CD14-positive monocyte (primary cell): ENCODE measurements around the gene ECHDC3. TPM values are rescaled to one million over a fixed set of nuclear protein-coding genes. Genes with fewer than 3 reads are reported as not detected.

Experiments used
- DNase-seq, 3 donors: peaks; one replicate each; pipeline ENCODE4 v3.0.0-alpha.2; 2011 to 2022
- H2AFZ ChIP-seq: 2 replicates; pipeline ENCODE4 v1.6.0; 2012; ENCODE audit warnings: mild to moderate bottlenecking, low read depth, low read length, inconsistent platforms; ENCODE audit not compliant: insufficient read depth, poor library complexity, severe bottlenecking
- H3K27ac ChIP-seq, 2 donors: 1 replicate in 1 of 2; 2 replicates in 1 of 2; pipeline ENCODE4 v1.5.1; 2012 to 2013; ENCODE audit warnings: low read length in 2 of 2, control low read depth in 1 of 2, inconsistent platforms in 1 of 2, low read depth in 1 of 2, mild to moderate bottlenecking in 1 of 2
- H3K27me3 ChIP-seq, 2 donors: one replicate each; pipeline versions ENCODE4 v1.6.0 to v1.6.1; 2011 to 2013; ENCODE audit warnings: low read length in 2 of 2; ENCODE audit not compliant: control insufficient read depth in 2 of 2, insufficient read depth in 2 of 2
- H3K36me3 ChIP-seq, 2 donors: replicated peaks in 1 of 2; 1 replicate in 1 of 2; 2 replicates in 1 of 2; pipeline versions ENCODE4 v1.5.1 to v1.6.1; 2012 to 2013; ENCODE audit warnings: low read length in 2 of 2, control low read depth in 1 of 2, inconsistent platforms in 1 of 2, mild to moderate bottlenecking in 1 of 2; ENCODE audit not compliant: insufficient read depth in 2 of 2, control insufficient read depth in 1 of 2
- H3K4me1 ChIP-seq, 2 donors: 1 replicate in 1 of 2; 2 replicates in 1 of 2; pipeline versions ENCODE4 v1.5.1 to v1.6.1; 2012 to 2013; ENCODE audit warnings: low read length in 2 of 2, control low read depth in 1 of 2, inconsistent platforms in 1 of 2, mild to moderate bottlenecking in 1 of 2, moderate library complexity in 1 of 2; ENCODE audit not compliant: insufficient read depth in 2 of 2, control insufficient read depth in 1 of 2
- H3K4me2 ChIP-seq: replicated peaks from 2 replicates; pipeline ENCODE3; 2012; ENCODE audit warnings: low read length, moderate library complexity, mild to moderate bottlenecking; ENCODE audit not compliant: poor library complexity, severe bottlenecking; ENCODE audit errors: extremely low read depth
- H3K4me3 ChIP-seq, 3 experiments: fragments of 200-600 bp in 1 of 3; sonication (generic) in 1 of 3; replicated peaks in 1 of 3; 1 replicate in 2 of 3; 2 replicates in 1 of 3; pipeline ENCODE4 v1.5.1; 2011 to 2013; ENCODE audit warnings: low read length in 3 of 3, mild to moderate bottlenecking in 3 of 3, control low read depth in 2 of 3, low read depth in 2 of 3, inconsistent platforms in 1 of 3, moderate library complexity in 1 of 3
- H3K79me2 ChIP-seq: 2 replicates; pipeline ENCODE4 v1.6.0; 2012; ENCODE audit warnings: mild to moderate bottlenecking, control low read depth, inconsistent platforms, low read length, moderate library complexity; ENCODE audit not compliant: insufficient read depth
- H3K9ac ChIP-seq: 2 replicates; pipeline ENCODE4 v1.6.0; 2017; ENCODE audit warnings: low read length, mild to moderate bottlenecking; ENCODE audit not compliant: insufficient read depth, poor library complexity, severe bottlenecking
- H3K9me3 ChIP-seq, 2 donors: replicated peaks in 1 of 2; 1 replicate in 1 of 2; 2 replicates in 1 of 2; pipeline versions ENCODE4 v1.5.1 to v1.6.1; 2012 to 2013; ENCODE audit warnings: low read length in 2 of 2, control low read depth in 1 of 2; ENCODE audit not compliant: control insufficient read depth in 1 of 2, insufficient read depth in 1 of 2
- H4K20me1 ChIP-seq: 2 replicates; pipeline ENCODE4 v1.6.0; 2012; ENCODE audit warnings: mild to moderate bottlenecking, low read length, control low read depth, moderate library complexity; ENCODE audit not compliant: insufficient read depth
- H3K27ac Mint-ChIP-seq, 7 donors: one replicate each; pipeline ENCODE4 v1.8.0; 2020; ENCODE audit warnings: mild to moderate bottlenecking in 7 of 7, mixed read lengths in 7 of 7, moderate library complexity in 6 of 7, inconsistent platforms in 2 of 7
- H3K27me3 Mint-ChIP-seq, 3 donors: one replicate each; pipeline ENCODE4 v1.8.0; 2021 to 2022; ENCODE audit warnings: low read depth in 3 of 3, mild to moderate bottlenecking in 3 of 3, mixed read lengths in 3 of 3, moderate library complexity in 3 of 3, inconsistent platforms in 1 of 3
- H3K36me3 Mint-ChIP-seq, 2 donors: one replicate each; pipeline ENCODE4 v1.8.0; 2020; ENCODE audit warnings: mixed read lengths in 2 of 2, inconsistent platforms in 1 of 2, mild to moderate bottlenecking in 1 of 2
- H3K4me1 Mint-ChIP-seq: one replicate; pipeline ENCODE4 v1.8.0; 2020; ENCODE audit warnings: mild to moderate bottlenecking, mixed read lengths
- H3K4me3 Mint-ChIP-seq, 2 donors: one replicate each; pipeline ENCODE4 v1.8.0; 2020; ENCODE audit warnings: mild to moderate bottlenecking in 2 of 2, mixed read lengths in 2 of 2, moderate library complexity in 1 of 2
- H3K9me3 Mint-ChIP-seq, 7 donors: one replicate each; pipeline ENCODE4 v1.8.0; 2020 to 2022; ENCODE audit warnings: mixed read lengths in 7 of 7, mild to moderate bottlenecking in 6 of 7, moderate library complexity in 6 of 7, inconsistent platforms in 2 of 7
- WGBS: methylation state at CpG from one replicate; pipeline ENCODE4 v1.1.5; 2013; ENCODE audit warnings: missing lambda C conversion rate; ENCODE audit not compliant: insufficient coverage; 5-methylcytosine and 5-hydroxymethylcytosine counted together
- intact Hi-C, 2 donors: fragments of 100-400 bp; cut with micrococcal nuclease; formaldehyde crosslinking; loops; one replicate each; pipeline versions ENCODE4 v1.15.0 to v1.15.1; 2023
- polyA plus RNA-seq, 3 donors: library from polyadenylated mRNA; depleted of rRNA in 1 of 3; unstranded in 2 of 3; stranded (reverse) in 1 of 3; fragments of 300-500 nt in 2 of 3; fragments of >200 nt in 1 of 3; fragmentation: Illumina TruSeq in 2 of 3; gene quantifications; 1 replicate in 2 of 3; 2 replicates in 1 of 3; pipeline ENCODE4 v1.2.3, GENCODE V29; 2012 to 2021
- TF ChIP-seq, protein P1 (sequence below): fragments of 200-600 bp; IDR thresholded peaks from one replicate; pipeline ENCODE4 v1.8.0; 2022; ENCODE audit warnings: antibody characterized with exemption, mild to moderate bottlenecking

Gene ECHDC3
- polyA plus RNA-seq, 3 donors, result 9.2 to 10.6 (median 9.4) TPM

DNA sequence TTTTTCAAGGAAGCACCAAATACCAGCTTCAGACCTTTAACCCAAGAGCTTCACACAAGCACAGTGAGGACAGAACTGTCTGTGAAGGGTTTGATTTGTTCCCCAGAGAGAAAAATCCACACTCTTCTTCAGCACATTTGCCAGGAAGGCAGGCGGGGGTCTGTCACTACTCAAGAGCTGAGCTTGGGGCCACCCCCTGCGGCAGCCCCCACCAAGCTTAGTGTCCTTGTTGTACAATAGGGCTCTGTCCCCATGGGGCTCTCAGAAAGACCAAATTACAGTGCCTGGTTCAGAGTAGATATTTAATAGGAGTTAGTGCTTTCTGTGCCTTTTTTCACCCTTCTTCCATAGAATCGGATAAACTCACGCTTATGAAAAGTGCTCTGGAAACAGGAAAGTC, 12.4 kb downstream of the ECHDC3 start:
- Histone ChIP-seq H3K9ac (no peak overlapping the region), H3K9me3 (no peaks in the 10 kb centered on the region), H3K4me2 (no peak overlapping the region), H3K4me1 (peaks cover 3 to 14% of the 10 kb centered on the region in 2 donors), H3K27ac (no peak overlapping the region), H3K36me3 (peaks cover 19 to 58% of the 10 kb centered on the region in 2 donors), H3K4me3 (no peak overlapping the region), H4K20me1 (peaks cover 7% of the 10 kb centered on the region), H2AFZ (no peak overlapping the region), H3K27me3 (no peaks in the 10 kb centered on the region), H3K79me2 (no peaks in the 10 kb centered on the region)
- no CpG with 5 or more reads among the region's 4 CpGs for WGBS
- DNase-seq, result no peak
- H3K27me3 Mint-ChIP-seq, result no peaks in the 10 kb centered on the region
- intact Hi-C loops, result no loop called here
- H3K36me3 Mint-ChIP-seq, result peaks cover 47 to 68% of the 10 kb centered on the region in 2 donors
- no peak overlapping the region for H3K27ac Mint-ChIP-seq
- H3K4me1 Mint-ChIP-seq, result peaks cover 19% of the 10 kb centered on the region
- TF ChIP-seq, protein P1, sequence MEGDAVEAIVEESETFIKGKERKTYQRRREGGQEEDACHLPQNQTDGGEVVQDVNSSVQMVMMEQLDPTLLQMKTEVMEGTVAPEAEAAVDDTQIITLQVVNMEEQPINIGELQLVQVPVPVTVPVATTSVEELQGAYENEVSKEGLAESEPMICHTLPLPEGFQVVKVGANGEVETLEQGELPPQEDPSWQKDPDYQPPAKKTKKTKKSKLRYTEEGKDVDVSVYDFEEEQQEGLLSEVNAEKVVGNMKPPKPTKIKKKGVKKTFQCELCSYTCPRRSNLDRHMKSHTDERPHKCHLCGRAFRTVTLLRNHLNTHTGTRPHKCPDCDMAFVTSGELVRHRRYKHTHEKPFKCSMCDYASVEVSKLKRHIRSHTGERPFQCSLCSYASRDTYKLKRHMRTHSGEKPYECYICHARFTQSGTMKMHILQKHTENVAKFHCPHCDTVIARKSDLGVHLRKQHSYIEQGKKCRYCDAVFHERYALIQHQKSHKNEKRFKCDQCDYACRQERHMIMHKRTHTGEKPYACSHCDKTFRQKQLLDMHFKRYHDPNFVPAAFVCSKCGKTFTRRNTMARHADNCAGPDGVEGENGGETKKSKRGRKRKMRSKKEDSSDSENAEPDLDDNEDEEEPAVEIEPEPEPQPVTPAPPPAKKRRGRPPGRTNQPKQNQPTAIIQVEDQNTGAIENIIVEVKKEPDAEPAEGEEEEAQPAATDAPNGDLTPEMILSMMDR, result no peak
- H3K9me3 Mint-ChIP-seq, result peaks cover 0 to 2% (median 0%) of the 10 kb centered on the region in 7 donors
- no peak overlapping the region for H3K4me3 Mint-ChIP-seq

DNA sequence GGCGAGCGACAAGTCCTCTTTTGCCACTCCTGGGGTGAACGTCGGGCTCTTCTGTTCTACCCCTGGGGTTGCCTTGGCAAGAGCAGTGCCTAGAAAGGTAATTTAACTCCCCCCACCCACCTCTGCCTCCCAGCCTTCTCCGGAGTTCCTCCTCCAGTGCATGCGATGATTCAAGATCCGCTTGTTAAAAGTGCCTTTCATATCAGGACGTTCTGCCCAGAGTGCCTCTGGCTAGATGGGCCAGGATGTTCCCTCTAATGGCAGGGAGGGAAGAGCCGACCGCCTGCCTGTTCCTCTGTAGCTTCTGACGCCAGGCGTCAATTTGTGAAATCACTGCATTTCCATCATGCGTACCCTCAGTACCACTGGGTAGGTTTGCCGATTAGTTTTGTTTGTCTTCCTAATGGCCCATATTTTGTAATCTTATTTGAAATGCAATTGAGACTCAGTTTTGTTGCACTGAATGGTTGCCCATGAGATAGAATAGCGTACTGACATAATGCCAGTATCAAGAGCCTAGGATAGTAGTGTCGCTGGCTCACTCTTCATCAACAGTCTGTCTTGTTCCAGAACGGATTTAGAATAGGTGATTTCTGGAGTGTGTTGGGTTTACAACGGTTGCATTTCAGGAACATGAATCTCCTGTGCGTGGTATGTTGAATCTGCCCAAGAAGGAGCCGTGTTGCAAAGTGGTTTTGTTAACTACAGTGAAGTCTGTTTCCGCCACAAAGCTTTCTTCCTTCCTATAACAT, 13.5 kb downstream of the ECHDC3 start:
- H3K9me3 Mint-ChIP-seq, result peaks cover 0 to 4% (median 0%) of the 10 kb centered on the region in 7 donors
- H3K4me3 Mint-ChIP-seq, result no peak overlapping the region
- H3K36me3 ChIP-seq, result peaks cover 15 to 65% of the 10 kb centered on the region in 2 donors
- no peak overlapping the region for H2AFZ ChIP-seq
- no peak for DNase-seq
- H3K27me3 Mint-ChIP-seq, result no peaks in the 10 kb centered on the region
- H3K4me3 ChIP-seq, result no peak overlapping the region
- 91% methylated on average over 17 of the region's 21 CpGs for WGBS
- H3K27ac ChIP-seq, result no peak overlapping the region
- peaks cover 51 to 71% of the 10 kb centered on the region in 2 donors for H3K36me3 Mint-ChIP-seq
- no peak overlapping the region for H3K4me2 ChIP-seq
- peaks cover 3 to 9% of the 10 kb centered on the region in 2 donors for H3K4me1 ChIP-seq
- TF ChIP-seq, protein P1, result no peak
- peaks cover 13% of the 10 kb centered on the region for H3K4me1 Mint-ChIP-seq
- H3K9ac ChIP-seq, result no peak overlapping the region
- H3K79me2 ChIP-seq, result no peaks in the 10 kb centered on the region
- intact Hi-C loops, result loop anchor here in 1 of 2 donors (2.0 kb wide), 1 partner anchor 239 kb away; no protein-coding TSS in a partner anchor
- H3K27me3 ChIP-seq, result no peaks in the 10 kb centered on the region
- no peak overlapping the region for H3K27ac Mint-ChIP-seq
- H3K9me3 ChIP-seq, result no peaks in the 10 kb centered on the region
- peaks cover 7% of the 10 kb centered on the region for H4K20me1 ChIP-seq
